ENCODE measurements around the gene GIMAP5.

GIMAP5 gene

GRCh38 chr7:150737265-150738055 lies at the start of gene GIMAP5:
Gene GIMAP5 (plus strand): TSS chr7:150737418. CDS start chr7:150740885, 3,467 bp downstream.
- DNase-seq (ENCODE audit: low read depth): no peak
- TF ChIP-seq CTCF (conservative IDR thresholded peaks at IDR 0.05; ENCODE audit: low read depth, low read length): no peak
- H3K4me3 ChIP-seq (ENCODE audit: low read length): no peak within 1 kb of the TSS

GRCh38 chr7:150688630-150689029 lies 48.6 kb upstream of the GIMAP5 start:
- TF ChIP-seq CTCF (conservative IDR thresholded peaks at IDR 0.05; ENCODE audit: low read depth, low read length): no peak
- no peak for DNase-seq (ENCODE audit: low read depth)
- H3K4me3 ChIP-seq (ENCODE audit: low read length): no peak overlapping the region

- TF ChIP-seq CTCF (conservative IDR thresholded peaks at IDR 0.05; ENCODE audit: low read depth, low read length): no peak
These were observed 41.6 kb upstream of the GIMAP5 start for GRCh38 chr7:150695654-150696053.

GRCh38 chr7:150703209-150703608 lies 34.0 kb upstream of the GIMAP5 start:
- no peak overlapping the region for H3K4me3 ChIP-seq (ENCODE audit: low read length)
- TF ChIP-seq CTCF (conservative IDR thresholded peaks at IDR 0.05; ENCODE audit: low read depth, low read length): no peak
- DNase-seq (ENCODE audit: low read depth): no peak

More at GRCh38 chr7:150695654-150696053, 41.6 kb upstream of the GIMAP5 start:
- no peak overlapping the region for H3K4me3 ChIP-seq (ENCODE audit: low read length)
- DNase-seq (ENCODE audit: low read depth): no peak

GRCh38 chr7:150715293-150715692 lies 21.9 kb upstream of the GIMAP5 start:
- no peak overlapping the region for H3K4me3 ChIP-seq (ENCODE audit: low read length)
- no peak for TF ChIP-seq CTCF (conservative IDR thresholded peaks at IDR 0.05; ENCODE audit: low read depth, low read length)
- no peak for DNase-seq (ENCODE audit: low read depth)

- no peak for TF ChIP-seq CTCF (conservative IDR thresholded peaks at IDR 0.05; ENCODE audit: low read depth, low read length)
- no peak overlapping the region for H3K4me3 ChIP-seq (ENCODE audit: low read length)
- DNase-seq (ENCODE audit: low read depth): no peak
These were observed 21.5 kb upstream of the GIMAP5 start for GRCh38 chr7:150715738-150716137.

- H3K4me3 ChIP-seq (ENCODE audit: low read length): no peak within 1 kb of the TSS
- DNase-seq (ENCODE audit: low read depth): no peak
- no peak for TF ChIP-seq CTCF (conservative IDR thresholded peaks at IDR 0.05; ENCODE audit: low read depth, low read length)
These were observed 20.9 kb upstream of the GIMAP5 start, which contains the start of gene GIMAP1 for GRCh38 chr7:150716368-150716767. Gene GIMAP1 (plus strand): TSS chr7:150716613. CDS start chr7:150719048, 2,435 bp downstream.
